Endometrial microvascular endothelial cells (primary cell): ENCODE measurements around the gene ACBD6. TPM values are rescaled to one million over a fixed set of nuclear protein-coding genes. Genes with fewer than 3 reads are reported as not detected.

ENCODE experiments used
- in situ Hi-C: cut with HindIII; loops from 2 replicates; pipeline ENCODE4 v1.10.0; 2017; ENCODE audit warnings: low sequenced_read_pairs, low pct_unique_long_range_greater_than_20kb; ENCODE audit errors: inconsistent ontology term
- total RNA-seq: library from RNA; depleted of rRNA; stranded (reverse); fragments of >200 nt; gene quantifications from one replicate; pipeline ENCODE4 v1.2.3, GENCODE V29; 2015; ENCODE audit errors: inconsistent ontology term

The ACBD6 gene
- total RNA-seq, 1 donor from 2014 or later: 64.3 TPM

GRCh38 chr1:180268556-180269075 lies 233.8 kb downstream of the ACBD6 start:
- in situ Hi-C loops: no loop called here

GRCh38 chr1:180267761-180268555 lies 234.4 kb downstream of the ACBD6 start:
- in situ Hi-C loops: no loop called here

DNA sequence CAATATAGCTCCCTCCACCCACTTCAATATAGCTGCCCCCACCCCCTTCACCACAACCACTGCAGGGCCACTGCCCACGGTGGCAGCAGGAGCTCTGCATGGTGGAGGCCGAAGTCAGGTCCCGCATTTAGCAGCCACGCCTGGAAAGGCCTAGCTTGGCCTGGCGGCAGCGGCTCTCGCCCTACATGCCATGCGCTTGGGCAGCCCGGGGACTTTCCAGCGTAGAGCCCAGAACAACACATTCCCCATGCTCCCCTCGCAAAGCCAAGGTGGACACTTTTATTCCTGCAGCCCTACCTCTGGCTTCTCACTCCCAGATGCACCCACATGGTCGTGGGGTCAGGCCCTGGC lies 235.2 kb downstream of the ACBD6 start:
- in situ Hi-C loops: no loop called here

DNA sequence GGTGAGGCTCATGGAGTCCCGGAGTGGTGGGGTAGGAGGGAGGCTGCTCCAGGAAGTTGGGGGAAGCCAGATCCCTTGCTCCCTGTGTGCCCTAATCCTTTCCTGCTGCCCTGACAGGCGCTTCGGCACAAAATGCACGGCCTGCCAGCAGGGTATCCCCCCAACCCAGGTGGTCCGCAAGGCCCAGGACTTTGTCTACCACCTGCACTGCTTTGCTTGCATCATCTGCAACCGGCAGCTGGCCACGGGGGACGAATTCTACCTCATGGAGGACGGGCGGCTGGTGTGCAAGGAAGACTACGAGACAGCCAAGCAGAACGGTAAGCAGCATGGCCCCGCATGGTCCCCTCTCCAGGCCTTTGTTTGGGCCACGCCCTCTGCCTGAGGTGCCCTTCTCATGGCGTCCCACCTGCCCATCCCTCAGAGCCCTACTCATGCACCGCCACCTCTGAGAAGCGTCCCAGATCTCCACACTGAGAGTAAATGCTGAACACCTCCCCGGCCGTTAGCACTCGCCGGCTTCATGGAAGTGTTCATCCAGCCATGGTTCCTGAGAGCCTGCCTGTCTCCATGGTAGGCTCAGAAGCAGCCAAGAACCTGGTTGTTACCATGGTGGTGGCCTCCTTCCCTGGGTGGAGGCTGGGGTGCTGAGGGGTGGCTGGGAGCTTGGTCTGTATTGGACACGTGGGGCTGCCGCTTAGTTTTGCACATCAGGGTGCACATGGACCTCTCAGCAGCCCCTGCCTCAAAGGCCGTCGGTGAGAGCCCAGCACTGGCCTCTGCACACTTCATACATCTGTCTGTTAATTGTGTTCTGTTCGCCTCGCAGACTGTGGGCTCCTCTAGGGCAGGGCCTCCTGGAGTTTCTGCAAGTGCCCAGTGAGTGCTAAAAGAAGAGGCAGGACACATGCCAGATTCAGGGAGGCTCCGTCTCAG lies 235.8 kb downstream of the ACBD6 start:
- in situ Hi-C loops: no loop called here

DNA sequence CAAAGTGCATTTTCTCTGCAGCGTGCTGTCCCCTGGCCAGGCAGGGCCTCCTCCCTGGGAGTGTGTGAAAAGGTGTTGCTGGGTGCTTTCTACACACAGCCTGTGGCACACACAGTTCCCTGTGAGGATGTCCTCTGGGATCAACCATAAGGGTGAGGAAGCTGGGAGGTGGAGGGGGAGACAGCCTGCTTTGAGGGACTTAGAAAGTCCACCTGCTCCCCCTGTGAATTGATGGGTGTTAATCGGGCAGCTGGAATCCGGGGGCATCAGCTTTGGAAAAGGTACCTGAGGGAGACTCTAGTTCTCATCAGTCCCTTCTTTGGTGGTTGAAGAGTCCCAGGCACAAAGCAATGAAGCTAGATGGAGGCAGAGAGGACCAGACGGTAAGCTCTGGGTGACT lies 236.5 kb downstream of the ACBD6 start:
- in situ Hi-C loops: no loop called here

DNA sequence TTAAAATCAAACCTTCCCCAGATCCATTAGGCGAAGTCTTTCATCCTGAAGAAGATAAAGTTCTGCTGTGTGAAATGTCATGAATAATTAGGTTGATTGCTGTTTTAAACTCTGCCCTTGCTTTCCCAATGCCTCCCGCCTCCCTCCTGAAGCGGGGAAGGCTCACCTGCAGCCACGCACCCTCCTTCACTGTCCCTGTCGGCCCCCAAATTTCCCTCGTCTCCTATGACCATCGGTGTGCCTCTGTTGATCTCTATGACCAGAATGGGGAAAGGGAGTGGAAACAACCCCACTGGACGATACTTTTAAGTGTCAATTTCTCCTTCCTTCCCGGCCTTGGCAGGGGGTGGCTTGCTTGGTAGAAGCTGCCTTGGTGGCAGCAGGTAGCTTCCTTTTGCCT lies 237.2 kb downstream of the ACBD6 start:
- in situ Hi-C loops: no loop called here

- in situ Hi-C loops: no loop called here
These were observed 237.8 kb downstream of the ACBD6 start for GRCh38 chr1:180264595-180264994.

- in situ Hi-C loops: no loop called here
These were observed 239.5 kb downstream of the ACBD6 start for GRCh38 chr1:180262628-180263488.

DNA sequence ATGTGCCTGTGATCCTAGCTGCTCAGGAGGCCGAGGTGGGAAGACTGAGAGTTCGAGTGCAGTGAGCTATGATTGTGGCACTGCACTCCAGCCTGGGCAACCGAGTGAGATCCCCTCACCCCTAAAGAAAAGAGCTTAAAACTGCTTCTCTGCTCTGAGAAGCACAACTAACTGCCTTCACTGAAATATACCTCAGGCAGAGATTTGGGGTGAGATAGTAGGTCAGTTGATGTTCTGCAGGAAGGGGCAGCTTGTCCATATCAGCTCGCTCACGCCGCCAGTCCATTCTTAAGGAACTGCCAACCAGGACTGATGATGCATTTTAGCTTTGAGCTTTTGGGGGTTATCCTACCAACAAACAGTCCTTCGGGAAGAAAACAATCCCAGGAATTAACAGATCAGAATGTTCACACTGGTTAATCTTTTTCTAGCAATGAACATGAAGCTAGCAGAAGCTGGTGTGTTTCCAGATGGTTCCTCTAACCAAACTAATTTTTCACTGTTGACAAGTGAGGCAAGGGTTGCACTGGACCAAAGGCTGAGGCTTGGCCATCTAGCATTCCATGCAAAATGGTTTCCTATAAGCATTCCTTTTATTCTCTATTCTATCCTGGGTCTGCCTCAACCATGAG lies 240.7 kb downstream of the ACBD6 start:
- in situ Hi-C loops: no loop called here

- in situ Hi-C loops: no loop called here
These were observed 241.3 kb downstream of the ACBD6 start for GRCh38 chr1:180261030-180261429.

DNA sequence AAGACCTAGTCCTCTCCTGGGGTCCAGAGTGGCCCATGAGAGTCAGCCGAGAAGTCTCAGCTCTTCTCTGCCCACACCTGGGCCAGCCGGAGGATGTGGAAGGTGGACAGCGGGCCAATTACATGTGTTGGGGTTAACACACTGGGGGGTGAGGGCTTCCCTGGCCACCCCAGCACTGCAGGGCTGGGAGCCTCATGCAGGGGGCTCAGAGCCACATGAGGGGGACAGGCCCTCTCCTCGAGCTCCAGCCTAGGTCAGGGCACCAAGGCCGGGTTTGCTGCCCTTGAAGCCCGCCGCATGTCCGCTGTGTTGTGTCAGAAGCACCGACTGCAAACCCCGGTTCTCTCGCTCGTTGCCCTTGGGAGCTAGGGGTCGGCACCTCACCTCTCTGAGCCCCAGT lies 241.8 kb downstream of the ACBD6 start:
- in situ Hi-C loops: no loop called here

DNA sequence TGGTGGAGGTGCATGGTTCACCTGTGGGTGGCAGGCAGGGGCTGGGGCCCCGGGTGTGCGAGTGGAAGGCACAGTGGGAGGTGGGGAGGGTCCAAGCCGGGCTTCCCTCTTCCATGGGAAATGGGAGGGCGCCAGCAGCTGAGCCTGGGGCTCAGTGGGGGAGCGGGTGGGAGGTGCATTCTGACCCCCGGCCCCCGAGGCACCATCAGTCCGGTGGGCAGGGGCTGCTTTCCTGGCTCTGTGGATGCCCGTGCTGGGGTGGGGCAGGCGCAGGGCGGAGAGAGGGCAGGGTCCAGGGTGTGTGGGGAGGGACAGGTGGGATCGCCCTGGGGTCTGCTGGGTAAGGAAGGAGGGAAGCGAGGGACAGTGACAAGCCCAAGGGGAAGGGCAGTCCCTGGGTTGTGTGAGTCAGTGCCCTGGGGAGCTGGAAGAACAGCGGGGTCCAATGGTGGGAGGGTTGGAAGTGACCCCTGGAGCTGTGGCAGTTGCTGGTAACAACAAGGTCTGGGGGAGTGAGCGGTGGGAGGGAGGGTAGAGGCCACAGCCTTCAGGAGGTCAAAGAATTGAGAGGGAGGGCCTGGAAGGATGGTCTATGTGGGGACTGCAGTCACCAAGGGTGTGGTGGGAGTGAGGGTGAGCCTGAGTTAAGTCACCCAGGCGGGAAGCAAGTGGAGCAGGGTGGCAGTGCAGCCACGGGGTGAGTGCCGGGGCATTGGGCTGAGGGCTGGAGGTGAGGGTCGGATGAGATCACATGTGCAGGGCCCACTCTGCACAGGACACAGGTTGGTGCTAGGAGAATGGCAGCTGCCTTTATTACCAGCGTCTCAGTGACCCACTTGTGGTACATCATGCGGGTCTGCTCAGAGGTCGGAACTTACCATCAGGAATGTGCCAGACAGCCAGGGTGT lies 242.7 kb downstream of the ACBD6 start:
- in situ Hi-C loops: no loop called here

DNA sequence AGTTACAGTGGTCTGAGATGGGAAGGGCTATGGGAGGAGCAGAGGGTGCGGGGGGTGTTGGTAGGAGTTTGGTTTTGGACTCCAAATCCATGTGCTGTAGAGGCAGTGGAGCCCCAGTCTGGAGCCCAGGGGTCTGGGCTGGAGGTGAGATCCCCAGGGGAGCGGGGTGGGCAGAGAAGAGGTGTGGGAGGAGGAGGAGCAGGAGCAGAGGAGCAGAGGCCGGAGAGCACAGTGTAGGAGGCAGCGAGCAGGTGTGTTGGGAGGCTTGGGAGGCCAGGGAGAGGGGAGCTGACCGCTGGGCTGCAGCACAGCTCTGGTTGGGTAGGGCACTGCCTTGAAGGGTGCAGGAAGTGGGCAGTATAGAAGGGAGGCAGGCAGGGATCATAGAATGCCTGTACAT lies 243.4 kb downstream of the ACBD6 start:
- in situ Hi-C loops: no loop called here

DNA sequence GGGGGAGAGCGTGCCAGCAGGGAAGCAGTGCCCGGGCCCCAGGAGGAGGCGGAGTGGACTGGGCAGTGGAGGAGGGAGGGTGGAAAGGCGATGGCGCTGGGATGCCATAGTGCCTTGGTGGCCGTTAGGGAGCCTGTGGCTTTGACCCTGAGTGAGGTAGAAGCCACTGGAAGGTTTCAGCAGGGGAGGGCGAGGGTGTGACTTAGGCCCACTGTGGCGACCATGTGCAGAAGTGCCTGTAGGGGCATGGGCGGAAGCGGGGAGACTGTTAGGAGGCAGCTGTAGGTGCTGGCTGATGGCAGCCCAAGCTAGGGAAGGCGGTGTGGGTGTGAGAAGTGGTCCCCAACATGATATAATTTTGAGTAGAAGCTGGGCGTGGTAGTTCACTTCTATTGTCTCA lies 244.1 kb downstream of the ACBD6 start:
- in situ Hi-C loops: no loop called here

- in situ Hi-C loops: no loop called here
These were observed 244.9 kb downstream of the ACBD6 start for GRCh38 chr1:180257486-180257885.

- in situ Hi-C loops: no loop called here
These were observed 245.4 kb downstream of the ACBD6 start for GRCh38 chr1:180257028-180257386.

DNA sequence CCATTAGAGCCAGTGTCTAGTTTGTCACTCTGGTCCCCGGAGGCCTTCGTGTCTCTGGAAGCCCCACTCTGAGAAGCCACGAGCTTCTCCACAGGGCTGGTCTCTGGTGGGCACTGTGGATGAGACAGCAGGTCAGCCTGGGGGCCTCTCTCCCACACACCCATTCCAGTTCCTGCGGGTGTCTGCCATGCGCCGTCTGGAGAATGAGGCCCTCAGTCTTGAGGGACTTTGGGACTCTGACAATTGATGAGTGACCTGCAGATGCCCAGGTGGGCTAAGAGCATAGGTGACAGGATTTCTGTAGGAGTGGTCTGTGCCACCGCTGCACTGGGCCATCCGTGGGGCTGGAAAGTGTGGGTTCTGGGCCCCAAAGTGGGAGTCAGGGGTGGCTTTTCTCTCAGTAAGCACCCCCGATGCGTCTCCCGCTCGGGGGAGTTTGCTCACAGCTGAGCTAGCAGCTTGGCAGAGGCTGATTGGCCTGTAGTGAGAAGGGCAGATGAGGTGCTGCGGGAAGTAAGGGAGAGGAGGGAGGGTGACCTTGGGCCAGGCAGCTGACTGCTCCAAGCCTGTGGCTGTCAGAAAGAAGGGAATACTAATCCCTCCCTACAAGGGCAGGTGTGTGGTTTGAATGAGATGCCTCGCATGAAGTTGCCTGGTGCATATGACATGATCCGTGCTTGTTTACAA lies 245.9 kb downstream of the ACBD6 start:
- in situ Hi-C loops: no loop called here
